ENCODE measurements around the gene TBC1D22A. TPM values are rescaled to one million over a fixed set of nuclear protein-coding genes. Genes with fewer than 3 reads are reported as not detected.
"Not testable (repeated sequence)": the region's sequence is repeated elsewhere in the genome, so short reads cannot be mapped to it uniquely, and the experiment has no call there.

TBC1D22A gene
- polyA plus RNA-seq, 1 experiment = 19.8 TPM

- DNase-seq (ENCODE audit: low read depth, low spot score) = no peak
- ChIA-PET POLR2A (no interaction called here), CTCF (no interaction called here)
- no peak for TF ChIP-seq CTCF (IDR thresholded peaks at IDR 0.05; ENCODE audit: low read depth, low read length)
- H3K27ac ChIP-seq (ENCODE audit: low read depth, low read length) = no peak overlapping the region
- H3K4me3 ChIP-seq (ENCODE audit: low read depth, low read length) = no peak overlapping the region
- H3K27me3 ChIP-seq (ENCODE audit: control insufficient read depth, insufficient read depth, low read length) = no peaks in the 10 kb centered on the region
- no peaks in the 10 kb centered on the region; the same call in 1 of the 2 replicates for H3K9me3 ChIP-seq (ENCODE audit: control insufficient read depth, insufficient read depth, low read length)
Observed at GRCh38 chr22:47048123-47049077, 285.9 kb downstream of the TBC1D22A start.

- TF ChIP-seq CTCF (IDR thresholded peaks at IDR 0.05; ENCODE audit: low read depth, low read length) = no peak
- H3K27me3 ChIP-seq (ENCODE audit: control insufficient read depth, insufficient read depth, low read length) = no peaks in the 10 kb centered on the region
- DNase-seq (ENCODE audit: low read depth, low spot score) = no peak
- H3K9me3 ChIP-seq (ENCODE audit: control insufficient read depth, insufficient read depth, low read length) = no peaks in the 10 kb centered on the region; the same call in 1 of the 2 replicates
- H3K4me3 ChIP-seq (ENCODE audit: low read depth, low read length) = no peak overlapping the region
- H3K27ac ChIP-seq (ENCODE audit: low read depth, low read length) = no peak overlapping the region
- POLR2A ChIA-PET = no interaction called here
- CTCF ChIA-PET = no interaction called here
Observed at GRCh38 chr22:47049078-47049624, 286.7 kb downstream of the TBC1D22A start.

GRCh38 chr22:47049736-47050400, 287.4 kb downstream of the TBC1D22A start:
- CTCF ChIA-PET; H3K4me3 ChIP-seq (ENCODE audit: low read depth, low read length); H3K27ac ChIP-seq (ENCODE audit: low read depth, low read length); POLR2A ChIA-PET; DNase-seq (ENCODE audit: low read depth, low spot score); H3K27me3 ChIP-seq (ENCODE audit: control insufficient read depth, insufficient read depth, low read length); H3K9me3 ChIP-seq (ENCODE audit: control insufficient read depth, insufficient read depth, low read length): not testable (repeated sequence)

GRCh38 chr22:47050401-47051051, 288.1 kb downstream of the TBC1D22A start:
- TF ChIP-seq CTCF (IDR thresholded peaks at IDR 0.05; ENCODE audit: low read depth, low read length) = no peak
- Histone ChIP-seq H3K27ac (ENCODE audit: low read depth, low read length) (no peak overlapping the region), H3K4me3 (ENCODE audit: low read depth, low read length) (no peak overlapping the region), H3K27me3 (ENCODE audit: control insufficient read depth, insufficient read depth, low read length) (no peaks in the 10 kb centered on the region), H3K9me3 (ENCODE audit: control insufficient read depth, insufficient read depth, low read length) (no peaks in the 10 kb centered on the region; the same call in 1 of the 2 replicates)
- ChIA-PET POLR2A (no interaction called here), CTCF (no interaction called here)
- DNase-seq (ENCODE audit: low read depth, low spot score) = no peak

GRCh38 chr22:47051441-47052071, 289.1 kb downstream of the TBC1D22A start:
- Histone ChIP-seq H3K27ac (ENCODE audit: low read depth, low read length) (no peak overlapping the region), H3K4me3 (ENCODE audit: low read depth, low read length) (no peak overlapping the region), H3K9me3 (ENCODE audit: control insufficient read depth, insufficient read depth, low read length) (no peaks in the 10 kb centered on the region; the same call in 1 of the 2 replicates), H3K27me3 (ENCODE audit: control insufficient read depth, insufficient read depth, low read length) (no peaks in the 10 kb centered on the region)
- POLR2A ChIA-PET = no interaction called here
- no peak for DNase-seq (ENCODE audit: low read depth, low spot score)
- CTCF ChIA-PET = no interaction called here
- no peak for TF ChIP-seq CTCF (IDR thresholded peaks at IDR 0.05; ENCODE audit: low read depth, low read length)

Measured in AG04450 (cell line).